Activated CD8-positive, alpha-beta T cell treated with anti-CD3 and anti-CD28 coated beads, Interleukin-2, amount 10 ng/mL, durations not matched to agents 7 days and 5 days (primary cell): ENCODE measurements around the gene HOXB8. TPM values are rescaled to one million over a fixed set of nuclear protein-coding genes. Genes with fewer than 3 reads are reported as not detected.

Experiments used
- ATAC-seq: fragments of 150-1000 bp; cut with Tn5 transposase; one replicate; pipeline ENCODE4 v1.10.0; 2021; ENCODE audit warnings: moderate library complexity
- CTCF ChIA-PET: fragments of 350-600 bp; sonication (Branson Sonifier 250); formaldehyde crosslinking; loops from one replicate; lab custom pipeline; 2021; ENCODE audit warnings: antibody characterized with exemption; lab: Charles Lee
- POLR2A ChIA-PET: fragments of 350-600 bp; sonication (Branson Sonifier 250); formaldehyde crosslinking; loops from one replicate; lab custom pipeline; 2021; ENCODE audit warnings: antibody characterized with exemption; lab: Charles Lee
- DNase-seq: peaks from one replicate; pipeline ENCODE4 v3.0.0-alpha.2; 2020
- H3K27ac Mint-ChIP-seq: one replicate; pipeline ENCODE4 v1.8.0; 2021; ENCODE audit warnings: mild to moderate bottlenecking, mixed read lengths
- H3K27me3 Mint-ChIP-seq: one replicate; pipeline ENCODE4 v1.8.0; 2021; ENCODE audit warnings: low read depth, mixed read lengths
- H3K36me3 Mint-ChIP-seq: one replicate; pipeline ENCODE4 v1.8.0; 2021; ENCODE audit warnings: low read depth, mixed read lengths
- H3K4me1 Mint-ChIP-seq: one replicate; pipeline ENCODE4 v1.8.0; 2021; ENCODE audit warnings: low read depth, mixed read lengths
- H3K4me3 Mint-ChIP-seq: one replicate; pipeline ENCODE4 v1.8.0; 2021; ENCODE audit warnings: mild to moderate bottlenecking, mixed read lengths
- H3K9me3 Mint-ChIP-seq: one replicate; pipeline ENCODE4 v1.8.0; 2022; ENCODE audit warnings: mixed read lengths; ENCODE audit not compliant: insufficient read depth
- total RNA-seq, 2 experiments: library from RNA; stranded (reverse); gene quantifications; one replicate each; pipeline ENCODE4 v1.2.3, GENCODE V29; 2021

Gene HOXB8
- total RNA-seq, 2 experiments from 2014 or later: not detected

GRCh38 chr17:48596735-48597527 is 18.2 kb downstream of the HOXB8 start:
- peaks cover 50% of the 10 kb centered on the region for H3K4me1 Mint-ChIP-seq
- peak overlapping the region; percentile 71 for H3K4me3 Mint-ChIP-seq
- ChIA-PET CTCF (interaction anchor here (0.8 to 1.6 kb wide), 4 partner anchors 21 to 377 kb away, joined by 3 to 5 read pairs (median 3); no protein-coding TSS in a partner anchor), POLR2A (interaction anchor here (0.6 kb wide), 1 partner anchor 11 kb away, joined by 3 read pairs; no protein-coding TSS in a partner anchor)
- H3K27ac Mint-ChIP-seq: no peak overlapping the region
- H3K36me3 Mint-ChIP-seq: no peaks in the 10 kb centered on the region
- peaks cover 78% of the 10 kb centered on the region for H3K27me3 Mint-ChIP-seq
- H3K9me3 Mint-ChIP-seq: no peaks in the 10 kb centered on the region
- ATAC-seq (no peak), DNase-seq (no peak)

GRCh38 chr17:48596000-48596734 is 18.9 kb downstream of the HOXB8 start:
- POLR2A ChIA-PET: interaction anchor here (0.6 kb wide), 1 partner anchor 12 kb away, joined by 3 read pairs; no protein-coding TSS in a partner anchor

GRCh38 chr17:48595278-48595999 is 19.7 kb downstream of the HOXB8 start:
- Mint-ChIP-seq H3K36me3 (no peaks in the 10 kb centered on the region), H3K4me3 (no peak overlapping the region), H3K9me3 (no peaks in the 10 kb centered on the region), H3K27ac (no peak overlapping the region), H3K27me3 (peaks cover 78% of the 10 kb centered on the region), H3K4me1 (peaks cover 40% of the 10 kb centered on the region)
- DNase-seq (no peak), ATAC-seq (no peak)
- ChIA-PET POLR2A (interaction anchor here (0.6 kb wide), 1 partner anchor 241 kb away, joined by 3 read pairs; no protein-coding TSS in a partner anchor), CTCF (interaction anchor here (0.9 to 5.3 kb wide), 11 partner anchors 17 to 401 kb away, joined by 3 to 60 read pairs (median 4); no protein-coding TSS in a partner anchor)

More at GRCh38 chr17:48596000-48596734, 18.9 kb downstream of the HOXB8 start:
- peaks cover 42% of the 10 kb centered on the region for H3K4me1 Mint-ChIP-seq
- H3K4me3 Mint-ChIP-seq: peak overlapping the region; percentile 71
- no peaks in the 10 kb centered on the region for H3K9me3 Mint-ChIP-seq
- H3K27me3 Mint-ChIP-seq: peaks cover 82% of the 10 kb centered on the region
- ATAC-seq (no peak), DNase-seq (peak; percentile 50)
- no peaks in the 10 kb centered on the region for H3K36me3 Mint-ChIP-seq
- H3K27ac Mint-ChIP-seq: no peak overlapping the region
- CTCF ChIA-PET: interaction anchor here (0.8 to 5.3 kb wide), 8 partner anchors 17 to 377 kb away, joined by 3 to 60 read pairs (median 3); no protein-coding TSS in a partner anchor

- no peak overlapping the region for H3K27ac Mint-ChIP-seq
- DNase-seq (no peak), ATAC-seq (no peak)
- H3K27me3 Mint-ChIP-seq: peaks cover 78% of the 10 kb centered on the region
- H3K4me1 Mint-ChIP-seq: peaks cover 43% of the 10 kb centered on the region
- CTCF ChIA-PET: interaction anchor here (0.9 to 5.3 kb wide), 12 partner anchors 11 to 514 kb away, joined by 3 to 60 read pairs (median 17); no protein-coding TSS in a partner anchor
- POLR2A ChIA-PET: no interaction called here
- H3K36me3 Mint-ChIP-seq: no peaks in the 10 kb centered on the region
- H3K4me3 Mint-ChIP-seq: no peak overlapping the region
- no peaks in the 10 kb centered on the region for H3K9me3 Mint-ChIP-seq
Measured at GRCh38 chr17:48594538-48595277, 20.4 kb downstream of the HOXB8 start.

- Mint-ChIP-seq H3K36me3 (no peaks in the 10 kb centered on the region), H3K27me3 (peaks cover 76% of the 10 kb centered on the region), H3K4me1 (peaks cover 44% of the 10 kb centered on the region), H3K4me3 (peak overlapping the region; percentile 76), H3K9me3 (no peaks in the 10 kb centered on the region), H3K27ac (peak overlapping the region; percentile 23)
- peak; percentile 86 for DNase-seq
- peak; percentile 65 for ATAC-seq
- POLR2A ChIA-PET: no interaction called here
- CTCF ChIA-PET: interaction anchor here (0.8 to 5.3 kb wide), 51 partner anchors 11 to 623 kb away, joined by 3 to 60 read pairs (median 5); partner anchors contain the start of genes CDK5RAP3 and HOXB8
Measured at GRCh38 chr17:48593840-48594537, 21.1 kb downstream of the HOXB8 start.

- ATAC-seq (peak; percentile 47), DNase-seq (peak; percentile 40)
- POLR2A ChIA-PET: no interaction called here
- Mint-ChIP-seq H3K27ac (peak within 1 kb of the TSS; percentile 23), H3K27me3 (peaks cover 76% of the 10 kb centered on the region), H3K36me3 (no peaks in the 10 kb centered on the region), H3K4me3 (peak within 1 kb of the TSS; percentile 76), H3K4me1 (peaks cover 43% of the 10 kb centered on the region), H3K9me3 (no peaks in the 10 kb centered on the region)
- CTCF ChIA-PET: interaction anchor here (0.6 to 5.3 kb wide), 79 partner anchors 10 to 643 kb away, joined by 3 to 60 read pairs (median 4); partner anchors contain the start of genes CDK5RAP3 and HOXB8
Measured at GRCh38 chr17:48593126-48593829, 21.8 kb downstream of the HOXB8 start, which contains the start of gene HOXB5. Gene HOXB5, minus strand, starts transcription at chr17:48593779. Its CDS starts 97 bp downstream, at chr17:48593682.

- ChIA-PET POLR2A (interaction anchor here (0.7 kb wide), 1 partner anchor 69 kb away, joined by 3 read pairs; no protein-coding TSS in a partner anchor), CTCF (interaction anchor here (0.8 to 5.3 kb wide), 61 partner anchors 9 to 622 kb away, joined by 3 to 60 read pairs (median 5); partner anchors contain the start of gene CDK5RAP3)
- Mint-ChIP-seq H3K4me3 (peak overlapping the region; percentile 76), H3K36me3 (no peaks in the 10 kb centered on the region), H3K27me3 (peaks cover 77% of the 10 kb centered on the region), H3K27ac (no peak overlapping the region), H3K9me3 (no peaks in the 10 kb centered on the region), H3K4me1 (peaks cover 37% of the 10 kb centered on the region)
- DNase-seq (peak; percentile 48), ATAC-seq (peak; percentile 49)
Measured at GRCh38 chr17:48592577-48592976, 22.5 kb downstream of the HOXB8 start.

- CTCF ChIA-PET: interaction anchor here (1.2 to 5.3 kb wide), 25 partner anchors 21 to 621 kb away, joined by 3 to 60 read pairs (median 13); partner anchors contain the start of gene CDK5RAP3
- Mint-ChIP-seq H3K4me3 (no peak overlapping the region), H3K27ac (no peak overlapping the region), H3K9me3 (no peaks in the 10 kb centered on the region), H3K4me1 (peaks cover 37% of the 10 kb centered on the region), H3K36me3 (no peaks in the 10 kb centered on the region), H3K27me3 (peaks cover 77% of the 10 kb centered on the region)
- ATAC-seq (no peak), DNase-seq (no peak)
- POLR2A ChIA-PET: interaction anchor here (0.7 kb wide), 1 partner anchor 69 kb away, joined by 3 read pairs; no protein-coding TSS in a partner anchor
Measured at GRCh38 chr17:48592057-48592514, 23.0 kb downstream of the HOXB8 start.

- ChIA-PET CTCF (interaction anchor here (0.7 to 5.3 kb wide), 11 partner anchors 21 to 327 kb away, joined by 3 to 60 read pairs (median 24); no protein-coding TSS in a partner anchor), POLR2A (no interaction called here)
- no peaks in the 10 kb centered on the region for H3K9me3 Mint-ChIP-seq
- no peak overlapping the region for H3K4me3 Mint-ChIP-seq
- DNase-seq (no peak), ATAC-seq (no peak)
- peaks cover 77% of the 10 kb centered on the region for H3K27me3 Mint-ChIP-seq
- no peak overlapping the region for H3K27ac Mint-ChIP-seq
- no peaks in the 10 kb centered on the region for H3K36me3 Mint-ChIP-seq
- peaks cover 37% of the 10 kb centered on the region for H3K4me1 Mint-ChIP-seq
Measured at GRCh38 chr17:48591255-48592056, 23.6 kb downstream of the HOXB8 start.
